ENCODE measurements around the gene TFF3. TPM values are rescaled to one million over a fixed set of nuclear protein-coding genes. Genes with fewer than 3 reads are reported as not detected.

TFF3 gene
- total and polyA plus RNA-seq, 2 of the 13 experiments (the other 11 are each of a cell fraction or from before 2014, with no cell fraction given): 14.2 to 26.9 TPM

GRCh38 chr21:42340187-42341050, 25.2 kb upstream of the TFF3 start:
- Histone ChIP-seq H3K4me2 (ENCODE audit: low read depth, low read length) (no peak overlapping the region), H3K79me2 (ENCODE audit: insufficient read depth, low read length) (no peaks in the 10 kb centered on the region), H3K4me1 (ENCODE audit: insufficient read depth, low read length) (peaks cover 21% of the 10 kb centered on the region), H3K36me3 (replicated peaks in 1 of 2; ENCODE audit: control insufficient read depth in 1 of 2, insufficient read depth in 2 of 2, low read length in 2 of 2) (no peaks in the 10 kb centered on the region), H3K27ac (ENCODE audit: extremely low read length, insufficient read depth, low read length) (no peak overlapping the region), H3K9ac (ENCODE audit: insufficient read depth, low read depth, low read length) (no peak overlapping the region), H3K9me3 (ENCODE audit: low read length) (no peaks in the 10 kb centered on the region), H2AFZ (ENCODE audit: low read length) (no peak overlapping the region), H4K20me1 (ENCODE audit: insufficient read depth, low read length) (no peaks in the 10 kb centered on the region), H3K4me3 (replicated peaks in 1 of 3; ENCODE audit: insufficient read depth in 1 of 3, low read depth in 2 of 3, low read length in 3 of 3) (no peak overlapping the region), H3K27me3 (ENCODE audit: control insufficient read depth in 1 of 2, insufficient read depth in 2 of 2, low read length in 2 of 2) (peaks cover 0 to 6% of the 10 kb centered on the region in 2 experiments; a peak in 2 of 5 replicates)
- CTCF ChIA-PET (ENCODE audit: low intra/inter-chr PET ratio, low total read pairs): no interaction called here
- WGBS (ENCODE audit: low lambda C conversion rate): 47% methylated on average over 16 of the region's 24 CpGs
- intact Hi-C loops (cut with micrococcal nuclease; ENCODE audit: unreplicated experiment) (no loop called here), in situ Hi-C loops (cut with HindIII; ENCODE audit: extremely low pct_ligation_motif_present, low pct_unique_long_range_greater_than_20kb) (no loop called here)
- POLR2A ChIA-PET: no interaction called here
- FAIRE-seq (no peak), DNase-seq (ENCODE audit: low spot score) (no peak), ATAC-seq (no peak)
- BruUV-seq (replicated peaks): no TSS peak
- TF ChIP-seq ZNF337 (CRISPR knock-in tag; IDR thresholded peaks at IDR 0.05; ENCODE audit: borderline replicate concordance, low read depth) (no peak), ZNF205 (CRISPR knock-in tag; IDR thresholded peaks at IDR 0.05) (no peak), PHF8 (CRISPR knock-in tag; IDR thresholded peaks at IDR 0.05) (no peak), ZNF556 (CRISPR knock-in tag; IDR thresholded peaks at IDR 0.05; ENCODE audit: borderline replicate concordance) (no peak), ZBTB1 (CRISPR knock-in tag; IDR thresholded peaks at IDR 0.05; ENCODE audit: borderline replicate concordance) (no peak), FOXA1 (IDR thresholded peaks at IDR 0.05) (no peak), FOXA1 (CRISPR knock-in tag; IDR thresholded peaks at IDR 0.05) (no peak), JUND (CRISPR knock-in tag; IDR thresholded peaks at IDR 0.05) (no peak), IRF2 (CRISPR knock-in tag; IDR thresholded peaks at IDR 0.05) (no peak), SSRP1 (CRISPR knock-in tag; IDR thresholded peaks at IDR 0.05) (no peak), MAFG (CRISPR knock-in tag; IDR thresholded peaks at IDR 0.05) (no peak), ZNF180 (CRISPR knock-in tag; IDR thresholded peaks at IDR 0.05; ENCODE audit: borderline replicate concordance, low read depth) (no peak)
- TF ChIP-seq, protein P1, sequence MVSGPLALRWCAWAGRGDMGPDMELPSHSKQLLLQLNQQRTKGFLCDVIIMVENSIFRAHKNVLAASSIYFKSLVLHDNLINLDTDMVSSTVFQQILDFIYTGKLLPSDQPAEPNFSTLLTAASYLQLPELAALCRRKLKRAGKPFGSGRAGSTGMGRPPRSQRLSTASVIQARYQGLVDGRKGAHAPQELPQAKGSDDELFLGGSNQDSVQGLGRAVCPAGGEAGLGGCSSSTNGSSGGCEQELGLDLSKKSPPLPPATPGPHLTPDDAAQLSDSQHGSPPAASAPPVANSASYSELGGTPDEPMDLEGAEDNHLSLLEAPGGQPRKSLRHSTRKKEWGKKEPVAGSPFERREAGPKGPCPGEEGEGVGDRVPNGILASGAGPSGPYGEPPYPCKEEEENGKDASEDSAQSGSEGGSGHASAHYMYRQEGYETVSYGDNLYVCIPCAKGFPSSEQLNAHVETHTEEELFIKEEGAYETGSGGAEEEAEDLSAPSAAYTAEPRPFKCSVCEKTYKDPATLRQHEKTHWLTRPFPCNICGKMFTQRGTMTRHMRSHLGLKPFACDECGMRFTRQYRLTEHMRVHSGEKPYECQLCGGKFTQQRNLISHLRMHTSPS (CRISPR knock-in tag; IDR thresholded peaks at IDR 0.05; ENCODE audit: low read depth): no peak
- TF ChIP-seq, protein P2, sequence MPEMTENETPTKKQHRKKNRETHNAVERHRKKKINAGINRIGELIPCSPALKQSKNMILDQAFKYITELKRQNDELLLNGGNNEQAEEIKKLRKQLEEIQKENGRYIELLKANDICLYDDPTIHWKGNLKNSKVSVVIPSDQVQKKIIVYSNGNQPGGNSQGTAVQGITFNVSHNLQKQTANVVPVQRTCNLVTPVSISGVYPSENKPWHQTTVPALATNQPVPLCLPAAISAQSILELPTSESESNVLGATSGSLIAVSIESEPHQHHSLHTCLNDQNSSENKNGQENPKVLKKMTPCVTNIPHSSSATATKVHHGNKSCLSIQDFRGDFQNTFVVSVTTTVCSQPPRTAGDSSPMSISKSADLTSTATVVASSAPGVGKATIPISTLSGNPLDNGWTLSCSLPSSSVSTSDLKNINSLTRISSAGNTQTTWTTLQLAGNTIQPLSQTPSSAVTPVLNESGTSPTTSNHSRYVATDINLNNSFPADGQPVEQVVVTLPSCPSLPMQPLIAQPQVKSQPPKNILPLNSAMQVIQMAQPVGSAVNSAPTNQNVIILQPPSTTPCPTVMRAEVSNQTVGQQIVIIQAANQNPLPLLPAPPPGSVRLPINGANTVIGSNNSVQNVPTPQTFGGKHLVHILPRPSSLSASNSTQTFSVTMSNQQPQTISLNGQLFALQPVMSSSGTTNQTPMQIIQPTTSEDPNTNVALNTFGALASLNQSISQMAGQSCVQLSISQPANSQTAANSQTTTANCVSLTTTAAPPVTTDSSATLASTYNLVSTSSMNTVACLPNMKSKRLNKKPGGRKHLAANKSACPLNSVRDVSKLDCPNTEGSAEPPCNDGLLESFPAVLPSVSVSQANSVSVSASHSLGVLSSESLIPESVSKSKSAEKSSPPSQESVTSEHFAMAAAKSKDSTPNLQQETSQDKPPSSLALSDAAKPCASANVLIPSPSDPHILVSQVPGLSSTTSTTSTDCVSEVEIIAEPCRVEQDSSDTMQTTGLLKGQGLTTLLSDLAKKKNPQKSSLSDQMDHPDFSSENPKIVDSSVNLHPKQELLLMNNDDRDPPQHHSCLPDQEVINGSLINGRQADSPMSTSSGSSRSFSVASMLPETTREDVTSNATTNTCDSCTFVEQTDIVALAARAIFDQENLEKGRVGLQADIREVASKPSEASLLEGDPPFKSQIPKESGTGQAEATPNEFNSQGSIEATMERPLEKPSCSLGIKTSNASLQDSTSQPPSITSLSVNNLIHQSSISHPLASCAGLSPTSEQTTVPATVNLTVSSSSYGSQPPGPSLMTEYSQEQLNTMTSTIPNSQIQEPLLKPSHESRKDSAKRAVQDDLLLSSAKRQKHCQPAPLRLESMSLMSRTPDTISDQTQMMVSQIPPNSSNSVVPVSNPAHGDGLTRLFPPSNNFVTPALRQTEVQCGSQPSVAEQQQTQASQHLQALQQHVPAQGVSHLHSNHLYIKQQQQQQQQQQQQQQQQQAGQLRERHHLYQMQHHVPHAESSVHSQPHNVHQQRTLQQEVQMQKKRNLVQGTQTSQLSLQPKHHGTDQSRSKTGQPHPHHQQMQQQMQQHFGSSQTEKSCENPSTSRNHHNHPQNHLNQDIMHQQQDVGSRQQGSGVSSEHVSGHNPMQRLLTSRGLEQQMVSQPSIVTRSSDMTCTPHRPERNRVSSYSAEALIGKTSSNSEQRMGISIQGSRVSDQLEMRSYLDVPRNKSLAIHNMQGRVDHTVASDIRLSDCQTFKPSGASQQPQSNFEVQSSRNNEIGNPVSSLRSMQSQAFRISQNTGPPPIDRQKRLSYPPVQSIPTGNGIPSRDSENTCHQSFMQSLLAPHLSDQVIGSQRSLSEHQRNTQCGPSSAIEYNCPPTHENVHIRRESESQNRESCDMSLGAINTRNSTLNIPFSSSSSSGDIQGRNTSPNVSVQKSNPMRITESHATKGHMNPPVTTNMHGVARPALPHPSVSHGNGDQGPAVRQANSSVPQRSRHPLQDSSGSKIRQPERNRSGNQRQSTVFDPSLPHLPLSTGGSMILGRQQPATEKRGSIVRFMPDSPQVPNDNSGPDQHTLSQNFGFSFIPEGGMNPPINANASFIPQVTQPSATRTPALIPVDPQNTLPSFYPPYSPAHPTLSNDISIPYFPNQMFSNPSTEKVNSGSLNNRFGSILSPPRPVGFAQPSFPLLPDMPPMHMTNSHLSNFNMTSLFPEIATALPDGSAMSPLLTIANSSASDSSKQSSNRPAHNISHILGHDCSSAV (CRISPR knock-in tag; IDR thresholded peaks at IDR 0.05; ENCODE audit: borderline replicate concordance): no peak
